Keratinocyte (primary cell): ENCODE data around the gene TSR3. TPM values are rescaled to one million over a fixed set of nuclear protein-coding genes. Genes with fewer than 3 reads are reported as not detected.
A peak's percentile ranks its signal among the peaks of the same experiment; 100 is the strongest.

Source experiments
- DNase-seq: peaks from one replicate; pipeline ENCODE4 v3.0.0-alpha.2; 2011; ENCODE audit warnings: low read depth, missing footprints, low spot score
- FAIRE-seq: peaks from 2 replicates; lab custom pipeline; 2011; peaks lifted over from hg19 to GRCh38; lab: Jason Lieb, UNC
- H2AFZ ChIP-seq: 2 replicates; pipeline ENCODE4 v1.6.0; 2012; ENCODE audit warnings: low read length, control low read depth, inconsistent platforms; ENCODE audit not compliant: control insufficient read depth
- H3K27ac ChIP-seq: 2 replicates; pipeline ENCODE4 v1.5.1; 2011; ENCODE audit warnings: low read length; ENCODE audit not compliant: control insufficient read depth, insufficient read depth
- H3K27me3 ChIP-seq: 3 replicates; pipeline ENCODE4 v1.6.0; 2011; ENCODE audit warnings: low read length; ENCODE audit not compliant: control insufficient read depth, insufficient read depth; ENCODE audit errors: extremely low read depth
- H3K36me3 ChIP-seq, 2 experiments: 2 replicates in 1 of 2; 3 replicates in 1 of 2; pipeline ENCODE4 v1.5.1; 2011; ENCODE audit warnings: low read length in 2 of 2, mild to moderate bottlenecking in 1 of 2; ENCODE audit not compliant: control insufficient read depth in 2 of 2, insufficient read depth in 2 of 2; ENCODE audit errors: extremely low read depth in 1 of 2
- H3K4me1 ChIP-seq: 3 replicates; pipeline ENCODE4 v1.5.1; 2011; ENCODE audit warnings: low read length; ENCODE audit not compliant: control insufficient read depth, insufficient read depth; ENCODE audit errors: extremely low read depth
- H3K4me2 ChIP-seq: 3 replicates; pipeline ENCODE4 v1.6.0; 2011; ENCODE audit warnings: low read depth, low read length; ENCODE audit not compliant: control insufficient read depth, insufficient read depth; ENCODE audit errors: extremely low read depth
- H3K4me3 ChIP-seq, 3 experiments: fragments of 200-600 bp in 1 of 3; sonication (generic) in 1 of 3; 2 replicates in 2 of 3; 3 replicates in 1 of 3; pipeline ENCODE4 v1.5.1; 2011 to 2016; ENCODE audit warnings: low read length in 3 of 3, mild to moderate bottlenecking in 3 of 3, control low read depth in 2 of 3, inconsistent platforms in 1 of 3, low read depth in 1 of 3, mixed read lengths in 1 of 3, mixed run types in 1 of 3, moderate library complexity in 1 of 3; ENCODE audit not compliant: control insufficient read depth in 2 of 3, insufficient read depth in 2 of 3; ENCODE audit errors: extremely low read depth in 1 of 3
- H3K79me2 ChIP-seq: 2 replicates; pipeline ENCODE4 v1.6.0; 2012; ENCODE audit warnings: low read length; ENCODE audit not compliant: control insufficient read depth, insufficient read depth
- H3K9ac ChIP-seq: 3 replicates; pipeline ENCODE4 v1.6.0; 2011; ENCODE audit warnings: low read length; ENCODE audit not compliant: control insufficient read depth, insufficient read depth; ENCODE audit errors: extremely low read depth
- H3K9me1 ChIP-seq: 3 replicates; pipeline ENCODE4 v1.6.0; 2011; ENCODE audit warnings: low read length; ENCODE audit not compliant: control insufficient read depth, insufficient read depth; ENCODE audit errors: extremely low read depth
- H3K9me3 ChIP-seq: 2 replicates; pipeline ENCODE4 v1.5.1; 2012; ENCODE audit warnings: low read depth, low read length; ENCODE audit not compliant: control insufficient read depth
- H4K20me1 ChIP-seq: 3 replicates; pipeline ENCODE4 v1.6.0; 2011; ENCODE audit warnings: low read length; ENCODE audit not compliant: control insufficient read depth, insufficient read depth; ENCODE audit errors: extremely low read depth
- EZH2 ChIP-seq: IDR thresholded peaks from one replicate; pipeline ENCODE4 v1.6.1; 2012; ENCODE audit warnings: inconsistent platforms, mild to moderate bottlenecking, low read length, moderate library complexity
- dilution Hi-C: fragments of 300-500 bp; cut with MboI; formaldehyde crosslinking; loops from one replicate; pipeline ENCODE4 v1.7.0; 2020; ENCODE audit warnings: low sequenced_read_pairs; ENCODE audit not compliant: extremely low pct_ligation_motif_present
- polyA plus RNA-seq, 5 experiments: library from polyadenylated mRNA; depleted of rRNA in 3 of 5; stranded (reverse) in 3 of 5; stranded (forward) in 1 of 5; unstranded in 1 of 5; fragments of >200 nt; gene quantifications; 1 replicate in 1 of 5; 2 replicates in 3 of 5; 3 replicates in 1 of 5; pipeline versions ENCODE4 v1.2.1 to v1.2.3, GENCODE V29; 2011 to 2012; ENCODE audit warnings: missing spikeins in 2 of 5, low read depth in 1 of 5, low replicate concordance in 1 of 5
- TF ChIP-seq, protein P1 (sequence below), 3 experiments: IDR thresholded peaks in 1 of 3; conservative IDR thresholded peaks in 1 of 3; optimal IDR thresholded peaks in 1 of 3; 2 replicates in 2 of 3; 3 replicates in 1 of 3; pipeline versions ENCODE3 to v1.5.1; 2011; ENCODE audit warnings: low read length in 3 of 3, mild to moderate bottlenecking in 3 of 3, moderate library complexity in 2 of 3, control low read depth in 1 of 3, inconsistent platforms in 1 of 3; ENCODE audit not compliant: insufficient read depth in 2 of 3; ENCODE audit errors: extremely low read depth in 1 of 3

Gene TSR3
- polyA plus RNA-seq, 1 donor (not counting 4 experiments of a cell fraction or from before 2014, with no cell fraction given) = 33.0 TPM

GRCh38 chr16:1379304-1380076 lies 27.8 kb upstream of the TSR3 start:
- H3K4me2 ChIP-seq = peak overlapping the region; percentile 79
- FAIRE-seq (no peak), DNase-seq (no peak)
- no peaks in the 10 kb centered on the region for H3K79me2 ChIP-seq
- H3K36me3 ChIP-seq = no peaks in the 10 kb centered on the region
- H3K9me1 ChIP-seq = no peaks in the 10 kb centered on the region
- H3K27me3 ChIP-seq = no peaks in the 10 kb centered on the region
- peak overlapping the region; percentile 45 to 68 (median 57) for H3K4me3 ChIP-seq
- no peaks in the 10 kb centered on the region for H3K9me3 ChIP-seq
- dilution Hi-C loops = no loop called here
- peaks cover 7% of the 10 kb centered on the region for H3K4me1 ChIP-seq
- no peak for TF ChIP-seq EZH2
- TF ChIP-seq, protein P1, sequence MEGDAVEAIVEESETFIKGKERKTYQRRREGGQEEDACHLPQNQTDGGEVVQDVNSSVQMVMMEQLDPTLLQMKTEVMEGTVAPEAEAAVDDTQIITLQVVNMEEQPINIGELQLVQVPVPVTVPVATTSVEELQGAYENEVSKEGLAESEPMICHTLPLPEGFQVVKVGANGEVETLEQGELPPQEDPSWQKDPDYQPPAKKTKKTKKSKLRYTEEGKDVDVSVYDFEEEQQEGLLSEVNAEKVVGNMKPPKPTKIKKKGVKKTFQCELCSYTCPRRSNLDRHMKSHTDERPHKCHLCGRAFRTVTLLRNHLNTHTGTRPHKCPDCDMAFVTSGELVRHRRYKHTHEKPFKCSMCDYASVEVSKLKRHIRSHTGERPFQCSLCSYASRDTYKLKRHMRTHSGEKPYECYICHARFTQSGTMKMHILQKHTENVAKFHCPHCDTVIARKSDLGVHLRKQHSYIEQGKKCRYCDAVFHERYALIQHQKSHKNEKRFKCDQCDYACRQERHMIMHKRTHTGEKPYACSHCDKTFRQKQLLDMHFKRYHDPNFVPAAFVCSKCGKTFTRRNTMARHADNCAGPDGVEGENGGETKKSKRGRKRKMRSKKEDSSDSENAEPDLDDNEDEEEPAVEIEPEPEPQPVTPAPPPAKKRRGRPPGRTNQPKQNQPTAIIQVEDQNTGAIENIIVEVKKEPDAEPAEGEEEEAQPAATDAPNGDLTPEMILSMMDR (optimal IDR thresholded peaks at IDR 0.05 in 1 of 3, IDR thresholded peaks at IDR 0.05 in 1 of 3, conservative IDR thresholded peaks at IDR 0.05 in 1 of 3; ENCODE audit: extremely low read depth in 1 of 3, insufficient read depth in 2 of 3, low read length in 3 of 3) = no peak
- H3K27ac ChIP-seq = peak overlapping the region; percentile 64
- H2AFZ ChIP-seq = peak overlapping the region; percentile 40
- H4K20me1 ChIP-seq = no peaks in the 10 kb centered on the region
- H3K9ac ChIP-seq = peak overlapping the region; percentile 85

DNA sequence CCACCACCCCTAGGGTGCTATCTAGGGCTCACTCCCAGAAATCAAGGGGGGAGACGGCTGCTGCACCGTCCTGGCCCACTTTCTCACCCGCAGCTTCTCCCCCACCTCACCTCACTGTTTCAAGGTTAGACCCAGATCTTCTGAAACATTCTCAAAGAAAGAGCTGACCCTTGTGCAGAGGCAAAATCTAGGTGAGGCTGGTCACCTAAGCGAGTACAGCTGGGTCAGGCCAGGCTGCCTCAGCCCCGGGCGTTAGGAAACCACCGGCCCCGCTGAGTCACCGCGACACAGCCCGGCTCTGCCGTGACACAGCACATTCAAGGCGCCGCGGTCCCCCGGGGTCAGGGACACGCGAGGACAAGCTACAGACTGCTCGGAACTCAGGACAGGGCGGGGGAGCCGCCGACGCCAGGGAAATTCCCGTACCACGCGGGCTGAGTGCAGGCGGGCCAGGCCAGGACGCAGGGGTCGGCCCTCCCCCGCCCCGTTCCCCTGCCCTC lies 27.2 kb upstream of the TSR3 start:
- DNase-seq = peak; percentile 13
- no peak for TF ChIP-seq EZH2
- TF ChIP-seq, protein P1 (optimal IDR thresholded peaks at IDR 0.05 in 1 of 3, IDR thresholded peaks at IDR 0.05 in 1 of 3, conservative IDR thresholded peaks at IDR 0.05 in 1 of 3; ENCODE audit: extremely low read depth in 1 of 3, insufficient read depth in 2 of 3, low read length in 3 of 3) = no peak
- H3K4me2 ChIP-seq = peak overlapping the region; percentile 79
- H3K27ac ChIP-seq = peak overlapping the region; percentile 64
- no peaks in the 10 kb centered on the region for H3K9me1 ChIP-seq
- no peaks in the 10 kb centered on the region for H3K79me2 ChIP-seq
- H3K27me3 ChIP-seq = no peaks in the 10 kb centered on the region
- peak overlapping the region; percentile 85 for H3K9ac ChIP-seq
- H3K4me3 ChIP-seq = peak overlapping the region; percentile 45 to 68 (median 57)
- H3K9me3 ChIP-seq = no peaks in the 10 kb centered on the region
- H3K4me1 ChIP-seq = peaks cover 7% of the 10 kb centered on the region
- no peaks in the 10 kb centered on the region for H4K20me1 ChIP-seq
- no peaks in the 10 kb centered on the region for H3K36me3 ChIP-seq
- peak overlapping the region; percentile 40 for H2AFZ ChIP-seq
- dilution Hi-C loops = no loop called here
- peak; percentile 65 for FAIRE-seq
